A549 (cell line): ENCODE measurements around the gene CNTN5. TPM values are rescaled to one million over a fixed set of nuclear protein-coding genes. Genes with fewer than 3 reads are reported as not detected.

ENCODE experiments used
- ATAC-seq, 2 experiments: fragments of 200-7000 bp in 1 of 2; fragments of >200 bp in 1 of 2; cut with Nextera tagmentation in 1 of 2; cut with Tn5 transposase in 1 of 2; 3 replicates each; pipeline versions ENCODE4 v1.8.0 to v1.9.1; 2018 to 2020; ENCODE audit warnings: mild to moderate bottlenecking in 1 of 2, moderate library complexity in 1 of 2
- CTCF ChIA-PET: fragments of 300-600 bp; sonication (Branson Sonifier 250); formaldehyde crosslinking; extraction: SDS; loops from one replicate; lab custom pipeline; 2021; ENCODE audit warnings: antibody characterized with exemption, inconsistent platforms; lab: Yijun Ruan, JAX
- POLR2A ChIA-PET: fragments of 350-600 bp; formaldehyde crosslinking; extraction: SDS; loops from one replicate; lab custom pipeline; 2021; ENCODE audit warnings: antibody characterized with exemption, inconsistent platforms; lab: Yijun Ruan, JAX
- DNase-seq, 2 experiments: peaks; one replicate each; pipeline versions ENCODE4 v3.0.0 to v3.0.0-alpha.2; 2011 to 2016; ENCODE audit warnings: low read depth in 1 of 2, low spot score in 1 of 2
- FAIRE-seq: peaks from 2 replicates; lab custom pipeline; 2011; peaks lifted over from hg19 to GRCh38; lab: Jason Lieb, UNC
- H3K27ac ChIP-seq, 2 experiments: fragments of >200 bp; sonication (Bioruptor Twin); formaldehyde crosslinking; 3 replicates each; pipeline ENCODE4 v1.5.1; 2016 to 2017
- H3K4me1 ChIP-seq: fragments of >200 bp; sonication (Bioruptor Twin); formaldehyde crosslinking; 3 replicates; pipeline ENCODE4 v1.6.1; 2016
- H3K4me2 ChIP-seq: fragments of >200 bp; sonication (Bioruptor Twin); formaldehyde crosslinking; 3 replicates; pipeline ENCODE4 v1.6.1; 2016
- H3K4me3 ChIP-seq: fragments of >200 bp; sonication (Bioruptor Twin); formaldehyde crosslinking; 3 replicates; pipeline ENCODE4 v1.5.1; 2016
- H3K9me3 ChIP-seq: fragments of >200 bp; sonication (Bioruptor Twin); formaldehyde crosslinking; 3 replicates; pipeline ENCODE4 v1.6.1; 2016
- CHD2 ChIP-seq: fragments of 150-350 bp; IDR thresholded peaks from 2 replicates; pipeline ENCODE4 v1.6.1; 2014; ENCODE audit warnings: low read length; ENCODE audit not compliant: partially characterized antibody
- CHD4 ChIP-seq: fragments of 200-600 bp; sonication (generic); IDR thresholded peaks from 2 replicates; pipeline ENCODE4 v1.6.1; 2016; ENCODE audit warnings: antibody characterized with exemption, mild to moderate bottlenecking, borderline replicate concordance
- E2F6 ChIP-seq: IDR thresholded peaks from 2 replicates; pipeline ENCODE4 v1.6.1; 2012; ENCODE audit warnings: low read depth, borderline replicate concordance
- ESRRA ChIP-seq: fragments of 150-350 bp; IDR thresholded peaks from 2 replicates; pipeline ENCODE4 v1.6.1; 2014; ENCODE audit warnings: mild to moderate bottlenecking, low read length, borderline replicate concordance
- HES2 ChIP-seq: fragments of >200 bp; sonication (Bioruptor Twin); formaldehyde crosslinking; IDR thresholded peaks from 2 replicates; pipeline ENCODE4 v1.6.1; 2016
- HOXA7 ChIP-seq: fragments of 250-450 bp; sonication (Bioruptor Pico); IDR thresholded peaks from 2 replicates; pipeline ENCODE4 v1.5.0; 2020; ENCODE audit warnings: mild to moderate bottlenecking, moderate library complexity
- HOXB13 ChIP-seq: fragments of 250-450 bp; sonication (Bioruptor Pico); IDR thresholded peaks from 2 replicates; pipeline ENCODE4 v1.5.0; 2020; ENCODE audit warnings: low read depth, mild to moderate bottlenecking, moderate library complexity
- JUN ChIP-seq, 2 experiments: fragments of >200 bp; sonication (Bioruptor Twin); formaldehyde crosslinking; IDR thresholded peaks; 2 replicates in 1 of 2; 3 replicates in 1 of 2; pipeline ENCODE4 v1.6.1; 2016 to 2017
- KDM5A ChIP-seq: fragments of 200-600 bp; sonication (generic); IDR thresholded peaks from 2 replicates; pipeline ENCODE4 v1.6.1; 2016; ENCODE audit warnings: antibody characterized with exemption, mild to moderate bottlenecking
- MAX ChIP-seq: IDR thresholded peaks from 2 replicates; pipeline ENCODE4 v1.6.1; 2012
- NFE2L2 ChIP-seq: fragments of 150-350 bp; conservative IDR thresholded peaks from 2 replicates; pipeline ENCODE4 v1.6.1; 2014; ENCODE audit warnings: low read length
- NPAS2 ChIP-seq: fragments of 250-450 bp; sonication (Bioruptor Pico); IDR thresholded peaks from 2 replicates; pipeline ENCODE4 v1.8.0; 2022; ENCODE audit warnings: mild to moderate bottlenecking, moderate library complexity, borderline replicate concordance
- POLR2A ChIP-seq: IDR thresholded peaks from 2 replicates; pipeline ENCODE4 v1.6.1; 2012; ENCODE audit warnings: mild to moderate bottlenecking, low read length
- SREBF2 ChIP-seq: fragments of 450-650 bp; IDR thresholded peaks from 2 replicates; pipeline ENCODE4 v1.6.1; 2014; ENCODE audit warnings: mild to moderate bottlenecking, moderate library complexity
- TFCP2L1 ChIP-seq: fragments of 250-450 bp; sonication (Bioruptor Pico); IDR thresholded peaks from 2 replicates; pipeline ENCODE4 v1.5.0; 2021; ENCODE audit warnings: mild to moderate bottlenecking
- TP53 ChIP-seq: fragments of 250-450 bp; sonication (Bioruptor Pico); IDR thresholded peaks from 2 replicates; pipeline ENCODE4 v1.5.0; 2021; ENCODE audit warnings: mild to moderate bottlenecking, moderate library complexity
- WGBS: methylation state at CpG from one replicate; pipeline ENCODE4 v1.1.6; 2017; ENCODE audit errors: missing lambda C conversion rate; 5-methylcytosine and 5-hydroxymethylcytosine counted together
- polyA plus RNA-seq, 4 experiments: library from polyadenylated mRNA; depleted of rRNA in 3 of 4; stranded (reverse); fragments of >200 nt; fragmentation: RNase III in 1 of 4; extraction: RNeasy Plus Mini Kit Qiagen cat#74134 plus additional on column Dnase treatment in 1 of 4; gene quantifications; 2 replicates in 3 of 4; 3 replicates in 1 of 4; pipeline ENCODE4 v1.2.3, GENCODE V29; 2011 to 2017
- TF ChIP-seq, protein P1 (sequence below): fragments of 450-650 bp; IDR thresholded peaks from 2 replicates; pipeline ENCODE4 v1.6.1; 2014; ENCODE audit warnings: antibody characterized with exemption
- TF ChIP-seq, protein P2 (sequence below): IDR thresholded peaks from 2 replicates; pipeline ENCODE4 v1.6.1; 2012

Gene CNTN5
- polyA plus RNA-seq, 2 of the 4 experiments (the other 2 are of a cell fraction) = 0.08 TPM; not detected in 1

- Histone ChIP-seq H3K27ac (no peak overlapping the region), H3K9me3 (no peaks in the 10 kb centered on the region), H3K4me3 (no peak overlapping the region), H3K4me1 (no peaks in the 10 kb centered on the region), H3K4me2 (no peak overlapping the region)
- TF ChIP-seq HES2 = no peak
- ATAC-seq (no peak), DNase-seq (no peak), FAIRE-seq (no peak)
- POLR2A ChIA-PET = no interaction called here
- CTCF ChIA-PET = no interaction called here
- 72% methylated on average over 2 of the region's 2 CpGs for WGBS
Observed at GRCh38 chr11:99229544-99229943, 208.8 kb downstream of the CNTN5 start.

- POLR2A ChIA-PET = no interaction called here
- ATAC-seq = no peak
- no peaks in the 10 kb centered on the region for H3K4me1 ChIP-seq
- H3K27ac ChIP-seq = no peak overlapping the region
- CTCF ChIA-PET = no interaction called here
- H3K4me3 ChIP-seq = no peak overlapping the region
- no peak for DNase-seq
- no peak for FAIRE-seq
- H3K4me2 ChIP-seq = no peak overlapping the region
- H3K9me3 ChIP-seq = no peaks in the 10 kb centered on the region
- TF ChIP-seq, protein P1, sequence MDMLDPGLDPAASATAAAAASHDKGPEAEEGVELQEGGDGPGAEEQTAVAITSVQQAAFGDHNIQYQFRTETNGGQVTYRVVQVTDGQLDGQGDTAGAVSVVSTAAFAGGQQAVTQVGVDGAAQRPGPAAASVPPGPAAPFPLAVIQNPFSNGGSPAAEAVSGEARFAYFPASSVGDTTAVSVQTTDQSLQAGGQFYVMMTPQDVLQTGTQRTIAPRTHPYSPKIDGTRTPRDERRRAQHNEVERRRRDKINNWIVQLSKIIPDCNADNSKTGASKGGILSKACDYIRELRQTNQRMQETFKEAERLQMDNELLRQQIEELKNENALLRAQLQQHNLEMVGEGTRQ = no peak
- TF ChIP-seq POLR2A = no peak
- no peak for TF ChIP-seq CHD4
- TF ChIP-seq HOXA7 (CRISPR knock-in tag) = no peak
- TF ChIP-seq, all 56 proteins: peak for 0
Observed at GRCh38 chr11:99234534-99234933, 213.8 kb downstream of the CNTN5 start.

DNA sequence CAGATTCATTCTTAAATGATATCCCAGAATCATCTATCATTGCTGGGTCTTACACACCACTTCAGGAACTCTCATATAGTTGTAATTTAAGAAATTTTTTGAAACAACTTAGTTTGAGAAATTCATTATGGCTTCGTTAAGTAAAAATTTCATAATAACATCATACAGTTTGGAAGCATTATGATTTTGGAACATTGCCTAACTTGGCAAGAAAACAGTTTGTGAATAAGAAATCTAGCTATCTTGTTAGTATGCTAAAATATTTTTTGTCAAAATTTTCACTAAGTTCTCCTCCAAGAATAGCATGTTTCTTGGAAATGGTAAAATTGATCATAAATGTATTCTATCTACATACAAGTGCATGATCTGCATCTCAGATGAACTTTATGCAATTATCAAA is 217.7 kb downstream of the CNTN5 start:
- H3K9me3 ChIP-seq = no peaks in the 10 kb centered on the region
- FAIRE-seq = no peak
- H3K27ac ChIP-seq = no peak overlapping the region
- no peak for ATAC-seq
- CTCF ChIA-PET = no interaction called here
- 75% methylated on average over 1 of the region's 1 CpG for WGBS
- H3K4me3 ChIP-seq = no peak overlapping the region
- 0 out of 3 replicates have a peak, but pooled peaks cover 6% of the 10 kb centered on the region for H3K4me1 ChIP-seq
- DNase-seq = no peak
- TF ChIP-seq CHD2 (no peak), TP53 (CRISPR knock-in tag) (no peak), NPAS2 (no peak), TFCP2L1 (no peak), HOXB13 (CRISPR knock-in tag) (no peak), JUN (IDR thresholded peaks at IDR 0.05) (no peak), SREBF2 (no peak)
- TF ChIP-seq, protein P1 = no peak
- TF ChIP-seq, protein P2, sequence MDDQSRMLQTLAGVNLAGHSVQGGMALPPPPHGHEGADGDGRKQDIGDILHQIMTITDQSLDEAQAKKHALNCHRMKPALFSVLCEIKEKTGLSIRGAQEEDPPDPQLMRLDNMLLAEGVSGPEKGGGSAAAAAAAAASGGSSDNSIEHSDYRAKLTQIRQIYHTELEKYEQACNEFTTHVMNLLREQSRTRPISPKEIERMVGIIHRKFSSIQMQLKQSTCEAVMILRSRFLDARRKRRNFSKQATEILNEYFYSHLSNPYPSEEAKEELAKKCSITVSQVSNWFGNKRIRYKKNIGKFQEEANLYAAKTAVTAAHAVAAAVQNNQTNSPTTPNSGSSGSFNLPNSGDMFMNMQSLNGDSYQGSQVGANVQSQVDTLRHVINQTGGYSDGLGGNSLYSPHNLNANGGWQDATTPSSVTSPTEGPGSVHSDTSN = no peak
- H3K4me2 ChIP-seq = no peak overlapping the region
- POLR2A ChIA-PET = no interaction called here

- ATAC-seq (no peak), FAIRE-seq (no peak), DNase-seq (peak in 1 of 2 experiments; percentile 1)
- Histone ChIP-seq H3K9me3 (no peaks in the 10 kb centered on the region), H3K27ac (no peak overlapping the region), H3K4me1 (0 out of 3 replicates have a peak, but pooled peaks cover 6% of the 10 kb centered on the region), H3K4me3 (no peak overlapping the region), H3K4me2 (peak overlapping the region; percentile 60)
- WGBS = 62% methylated on average over 8 of the region's 8 CpGs
- no peak for TF ChIP-seq KDM5A
- TF ChIP-seq SREBF2 = no peak
- no peak for TF ChIP-seq ESRRA
- TF ChIP-seq NFE2L2 = no peak
- no peak for TF ChIP-seq HES2
- TF ChIP-seq MAX = no peak
- no peak for TF ChIP-seq CHD4
- no peak for TF ChIP-seq E2F6
- ChIA-PET POLR2A (no interaction called here), CTCF (no interaction called here)
Observed at GRCh38 chr11:99240192-99241030, 219.7 kb downstream of the CNTN5 start.
